Panc1 (cell line): ENCODE measurements around the gene IPO4. TPM values are rescaled to one million over a fixed set of nuclear protein-coding genes. Genes with fewer than 3 reads are reported as not detected.

Experiments
- ATAC-seq: fragments of 200-7000 bp; cut with Tn5 transposase; 2 replicates; pipeline ENCODE4 v1.9.1; 2020; ENCODE audit warnings: mild to moderate bottlenecking, moderate library complexity
- BruUV-seq: library from RNA; stranded (reverse); fragments of 400-500 nt; replicated peaks from 2 replicates; lab custom pipeline; 2021; lab: Mats Ljungman, UMichigan
- CTCF ChIA-PET: fragments of 300-600 bp; sonication (Branson Sonifier 250); formaldehyde crosslinking; loops from one replicate; lab custom pipeline; 2022; ENCODE audit warnings: antibody characterized with exemption; lab: Charles Lee
- POLR2A ChIA-PET: fragments of 300-600 bp; sonication (Branson Sonifier 250); formaldehyde crosslinking; loops from one replicate; lab custom pipeline; 2022; ENCODE audit warnings: antibody characterized with exemption; lab: Charles Lee
- DNase-seq: peaks from one replicate; pipeline ENCODE4 v3.0.0-alpha.2; 2010; ENCODE audit warnings: low read depth, low spot score
- H3K27ac ChIP-seq: 2 replicates; pipeline ENCODE4 v1.5.1; 2011; ENCODE audit warnings: mild to moderate bottlenecking, low read length, inconsistent platforms
- H3K27me3 ChIP-seq: fragments of 200-500 bp; sonication (Bioruptor generic); 2 replicates; pipeline ENCODE4 v1.6.0; 2014; ENCODE audit warnings: low read length, inconsistent platforms; ENCODE audit not compliant: control insufficient read depth, insufficient read depth
- H3K36me3 ChIP-seq: fragments of 200-500 bp; sonication (Bioruptor generic); 2 replicates; pipeline ENCODE4 v1.5.1; 2014; ENCODE audit warnings: inconsistent platforms, mild to moderate bottlenecking, low read length, moderate library complexity; ENCODE audit not compliant: control insufficient read depth, insufficient read depth
- H3K4me1 ChIP-seq: 2 replicates; pipeline ENCODE4 v1.5.1; 2011; ENCODE audit warnings: inconsistent platforms, mild to moderate bottlenecking, low read length, moderate library complexity; ENCODE audit not compliant: control insufficient read depth, insufficient read depth
- H3K4me3 ChIP-seq, 2 experiments: 2 replicates each; pipeline ENCODE4 v1.5.1; 2011 to 2012; ENCODE audit warnings: low read depth in 2 of 2, low read length in 2 of 2, mild to moderate bottlenecking in 2 of 2, inconsistent platforms in 1 of 2, moderate library complexity in 1 of 2
- H3K9me3 ChIP-seq: fragments of 200-500 bp; sonication (Bioruptor generic); 2 replicates; pipeline ENCODE4 v1.5.1; 2014; ENCODE audit warnings: low read depth, mild to moderate bottlenecking, inconsistent platforms, low read length, moderate library complexity; ENCODE audit not compliant: control insufficient read depth, insufficient read depth
- CTCF ChIP-seq: fragments of 450-650 bp; IDR thresholded peaks from 2 replicates; pipeline ENCODE4 v1.5.1; 2017; ENCODE audit warnings: mild to moderate bottlenecking
- POLR2AphosphoS5 ChIP-seq: IDR thresholded peaks from 2 replicates; pipeline ENCODE4 v1.6.1; 2012; ENCODE audit warnings: mild to moderate bottlenecking, low read depth, low read length, moderate library complexity
- REST ChIP-seq, 2 experiments: IDR thresholded peaks; 2 replicates each; pipeline ENCODE4 v1.6.1; 2011 to 2012; ENCODE audit warnings: low read depth in 2 of 2, control low read depth in 1 of 2, low read length in 1 of 2, mild to moderate bottlenecking in 1 of 2, moderate library complexity in 1 of 2; ENCODE audit not compliant: insufficient read depth in 1 of 2
- SIN3A ChIP-seq: IDR thresholded peaks from 2 replicates; pipeline ENCODE4 v1.6.1; 2012; ENCODE audit warnings: low read depth, mild to moderate bottlenecking, low read length, moderate library complexity, borderline replicate concordance; ENCODE audit not compliant: insufficient read depth
- TCF7L2 ChIP-seq: IDR thresholded peaks from 2 replicates; pipeline ENCODE4 v1.6.1; 2011; ENCODE audit warnings: mild to moderate bottlenecking, low read depth, low read length, inconsistent platforms
- in situ Hi-C: cut with HindIII; loops from 2 replicates; pipeline ENCODE4 v1.10.0; 2016; ENCODE audit warnings: low sequenced_read_pairs, low pct_unique_long_range_greater_than_20kb
- intact Hi-C: fragments of 100-400 bp; cut with micrococcal nuclease; formaldehyde crosslinking; loops from one replicate; pipeline ENCODE4 v1.10.0; 2022; ENCODE audit not compliant: unreplicated experiment
- total RNA-seq: library from RNA; stranded (reverse); gene quantifications from one replicate; pipeline ENCODE4 v1.2.1, GENCODE V29; 2021; ENCODE audit not compliant: unreplicated experiment

Gene IPO4
- total RNA-seq, 1 experiment from 2014 or later, result 103 TPM

GRCh38 chr14:24228902-24229301 lies 40.3 kb upstream of the IPO4 start:
- ATAC-seq (no peak), DNase-seq (no peak)
- peaks cover 9% of the 10 kb centered on the region for H3K36me3 ChIP-seq
- no peak overlapping the region for H3K4me3 ChIP-seq
- intact Hi-C loops, result no loop called here
- no peaks in the 10 kb centered on the region for H3K27me3 ChIP-seq
- TSS peak; percentile 60 for BruUV-seq
- H3K4me1 ChIP-seq, result peaks cover 8% of the 10 kb centered on the region
- in situ Hi-C loops, result no loop called here
- no peaks in the 10 kb centered on the region for H3K9me3 ChIP-seq
- CTCF ChIA-PET, result no interaction called here
- TF ChIP-seq POLR2AphosphoS5, result no peak
- no peak for TF ChIP-seq TCF7L2
- TF ChIP-seq REST (IDR thresholded peaks at IDR 0.05; ENCODE audit: insufficient read depth in 1 of 2, low read depth in 2 of 2, low read length in 1 of 2), result no peak
- no peak for TF ChIP-seq SIN3A
- TF ChIP-seq CTCF, result no peak
- POLR2A ChIA-PET, result interaction anchor here (0.6 to 0.7 kb wide), 3 partner anchors 87 to 114 kb away, joined by 3 to 13 read pairs (median 4); partner anchors contain the start of genes DCAF11 and NRL
- no peak overlapping the region for H3K27ac ChIP-seq

DNA sequence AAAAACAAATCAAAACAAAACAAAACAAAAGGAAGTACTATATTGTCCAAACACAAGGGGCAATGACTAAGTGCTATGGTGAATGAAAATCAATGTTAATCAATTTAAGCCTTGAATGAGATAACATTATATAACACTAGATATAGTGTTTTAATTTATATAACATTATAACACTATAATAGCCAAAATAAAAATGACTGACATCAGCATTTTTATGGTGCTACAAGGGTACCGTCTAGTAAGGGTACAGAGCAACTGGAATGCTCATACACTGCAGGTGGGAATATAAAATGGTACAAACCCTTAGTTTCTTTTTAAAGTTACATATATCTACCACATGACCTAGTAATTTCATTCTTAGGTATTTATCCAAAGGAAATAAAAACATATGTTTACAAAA lies 37.9 kb upstream of the IPO4 start:
- no peak for DNase-seq
- POLR2A ChIA-PET, result no interaction called here
- Histone ChIP-seq H3K27ac (no peak overlapping the region), H3K36me3 (peaks cover 6% of the 10 kb centered on the region), H3K9me3 (no peaks in the 10 kb centered on the region), H3K4me1 (0 out of 2 replicates have a peak, but pooled peaks cover 3% of the 10 kb centered on the region), H3K27me3 (no peaks in the 10 kb centered on the region), H3K4me3 (no peak overlapping the region)
- no peak for ATAC-seq
- BruUV-seq, result no TSS peak
- TF ChIP-seq TCF7L2 (no peak), SIN3A (no peak), POLR2AphosphoS5 (no peak), CTCF (no peak), REST (IDR thresholded peaks at IDR 0.05; ENCODE audit: insufficient read depth in 1 of 2, low read depth in 2 of 2, low read length in 1 of 2) (no peak)
- in situ Hi-C loops, result no loop called here
- intact Hi-C loops, result no loop called here
- CTCF ChIA-PET, result no interaction called here
